NB4 (cell line): ENCODE measurements around the gene CALN1.

Experiments
- POLR2A ChIP-seq: IDR thresholded peaks from 2 replicates; pipeline ENCODE4 v1.6.1; 2011; ENCODE audit warnings: mild to moderate bottlenecking; ENCODE audit not compliant: insufficient read length; ENCODE audit errors: extremely low read depth
- TF ChIP-seq, protein P1 (sequence below): IDR thresholded peaks from one replicate; pipeline ENCODE4 v1.5.1; 2012; ENCODE audit warnings: low read depth, low read length
- TF ChIP-seq, protein P2 (sequence below): IDR thresholded peaks from 2 replicates; pipeline ENCODE4 v1.6.1; 2011; ENCODE audit warnings: low read depth, low read length

DNA sequence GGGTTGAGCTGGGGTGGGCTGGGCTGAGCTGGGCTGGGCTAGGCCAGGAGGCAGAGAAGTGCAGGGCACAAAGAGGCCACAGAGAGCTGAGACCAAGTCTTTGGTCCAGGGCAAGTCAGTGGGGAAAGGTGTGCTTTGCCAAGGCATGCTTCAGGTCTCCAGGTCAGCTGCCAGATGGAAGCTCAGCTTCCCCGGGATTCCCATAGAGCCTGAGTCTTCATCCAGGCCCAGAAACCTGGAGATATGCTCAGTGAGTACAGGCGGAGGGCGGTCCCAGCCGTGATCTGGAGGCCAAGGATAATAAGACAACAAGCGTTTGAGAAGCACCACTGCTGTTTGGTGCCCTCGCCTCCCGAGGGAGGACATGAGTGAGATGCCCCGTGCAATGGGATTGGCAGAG, 4.7 kb upstream of the CALN1 start:
- TF ChIP-seq, protein P1, sequence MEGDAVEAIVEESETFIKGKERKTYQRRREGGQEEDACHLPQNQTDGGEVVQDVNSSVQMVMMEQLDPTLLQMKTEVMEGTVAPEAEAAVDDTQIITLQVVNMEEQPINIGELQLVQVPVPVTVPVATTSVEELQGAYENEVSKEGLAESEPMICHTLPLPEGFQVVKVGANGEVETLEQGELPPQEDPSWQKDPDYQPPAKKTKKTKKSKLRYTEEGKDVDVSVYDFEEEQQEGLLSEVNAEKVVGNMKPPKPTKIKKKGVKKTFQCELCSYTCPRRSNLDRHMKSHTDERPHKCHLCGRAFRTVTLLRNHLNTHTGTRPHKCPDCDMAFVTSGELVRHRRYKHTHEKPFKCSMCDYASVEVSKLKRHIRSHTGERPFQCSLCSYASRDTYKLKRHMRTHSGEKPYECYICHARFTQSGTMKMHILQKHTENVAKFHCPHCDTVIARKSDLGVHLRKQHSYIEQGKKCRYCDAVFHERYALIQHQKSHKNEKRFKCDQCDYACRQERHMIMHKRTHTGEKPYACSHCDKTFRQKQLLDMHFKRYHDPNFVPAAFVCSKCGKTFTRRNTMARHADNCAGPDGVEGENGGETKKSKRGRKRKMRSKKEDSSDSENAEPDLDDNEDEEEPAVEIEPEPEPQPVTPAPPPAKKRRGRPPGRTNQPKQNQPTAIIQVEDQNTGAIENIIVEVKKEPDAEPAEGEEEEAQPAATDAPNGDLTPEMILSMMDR: no peak
- no peak for TF ChIP-seq POLR2A
- TF ChIP-seq, protein P2, sequence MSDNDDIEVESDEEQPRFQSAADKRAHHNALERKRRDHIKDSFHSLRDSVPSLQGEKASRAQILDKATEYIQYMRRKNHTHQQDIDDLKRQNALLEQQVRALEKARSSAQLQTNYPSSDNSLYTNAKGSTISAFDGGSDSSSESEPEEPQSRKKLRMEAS: no peak
